ENCODE measurements around the gene DUSP5. TPM values are rescaled to one million over a fixed set of nuclear protein-coding genes. Genes with fewer than 3 reads are reported as not detected.

Gene DUSP5
- total and polyA plus RNA-seq, 2 of the 8 experiments (the other 6 are each of a cell fraction or from before 2014, with no cell fraction given), result 13.6 to 30.3 TPM

GRCh38 chr10:110496553-110497437 is 912 bp upstream of the DUSP5 start:
- Histone ChIP-seq H4K8ac (ENCODE audit: extremely low read depth, insufficient read depth, low read length) (peak overlapping the region; percentile 72; the same call in 1 of the 2 replicates), H4K20me1 (replicated peaks in 1 of 2; ENCODE audit: control insufficient read depth in 1 of 2, insufficient read depth in 2 of 2, low read length in 2 of 2) (peaks cover 4 to 6% of the 10 kb centered on the region in 2 experiments), H3K4me2 (ENCODE audit: insufficient read depth in 1 of 2, low read depth in 2 of 2, low read length in 2 of 2) (peak overlapping the region; percentile 79 to 80), H3K36me3 (ENCODE audit: control insufficient read depth in 2 of 4, insufficient read depth in 4 of 4, low read length in 3 of 4) (no peaks in the 10 kb centered on the region), H2BK120ac (replicated peaks; ENCODE audit: low read depth, low read length) (no peak overlapping the region), H2AFZ (ENCODE audit: low read length) (no peak overlapping the region), H3K56ac (replicated peaks; ENCODE audit: insufficient read length, low read depth, low read length) (no peak overlapping the region), H3K4ac (replicated peaks; ENCODE audit: insufficient read length, low read depth, low read length) (no peak overlapping the region), H3K79me1 (ENCODE audit: low read depth, low read length) (peaks cover 5% of the 10 kb centered on the region; the same call in 1 of the 2 replicates), H3K9ac (replicated peaks in 1 of 4; ENCODE audit: extremely low read depth in 1 of 4, low read depth in 3 of 4, low read length in 3 of 4) (peak overlapping the region in 3 of 4 experiments; percentile 49 to 73 (median 62); a peak in 6 of 7 replicates), H3K79me2 (ENCODE audit: control insufficient read depth in 1 of 2, insufficient read depth in 2 of 2, low read length in 2 of 2) (peaks cover 0 to 20% of the 10 kb centered on the region in 2 experiments; a peak in 3 of 4 replicates), H3K4me1 (replicated peaks in 1 of 4; ENCODE audit: control insufficient read depth in 3 of 4, insufficient read depth in 4 of 4, low read length in 3 of 4) (peaks cover 12 to 29% (median 22%) of the 10 kb centered on the region in 4 experiments), H3K27me3 (replicated peaks in 1 of 4; ENCODE audit: control insufficient read depth in 3 of 4, extremely low read depth in 1 of 4, insufficient read depth in 3 of 4, low read length in 3 of 4) (peaks cover 0 to 34% (median 17%) of the 10 kb centered on the region in 4 experiments; a peak in 5 of 7 replicates), H4K5ac (ENCODE audit: insufficient read length, low read depth, low read length) (no peak overlapping the region), H2BK5ac (ENCODE audit: low read depth, low read length) (no peak overlapping the region), H3K9me3 (ENCODE audit: insufficient read depth in 2 of 2, low read depth in 1 of 2, low read length in 1 of 2) (no peaks in the 10 kb centered on the region), H2BK20ac (ENCODE audit: low read length) (no peak overlapping the region), H3K23ac (ENCODE audit: insufficient read length) (no peak overlapping the region), H3K23me2 (ENCODE audit: low read depth, low read length) (peaks cover 12% of the 10 kb centered on the region; the same call in 1 of the 2 replicates), H3K18ac (ENCODE audit: extremely low read depth, low read length) (0 out of 2 replicates have a peak overlapping the region, but pooled peaks have one; percentile 27), H3K4me3 (ENCODE audit: extremely low read depth in 1 of 4, insufficient read depth in 2 of 4, low read depth in 3 of 4, low read length in 4 of 4) (peak overlapping the region; percentile 65 to 96 (median 80)), H2BK15ac (ENCODE audit: low read length) (peak overlapping the region; percentile 74; the same call in 1 of the 2 replicates), H3K27ac (ENCODE audit: low read depth, low read length) (peak overlapping the region; percentile 62; the same call in 1 of the 2 replicates), H4K91ac (replicated peaks; ENCODE audit: insufficient read length, low read length) (no peak overlapping the region), H2BK12ac (ENCODE audit: low read depth, low read length) (no peak overlapping the region), H2AK5ac (ENCODE audit: low read depth, low read length) (no peak overlapping the region), H3K14ac (ENCODE audit: insufficient read length) (no peak overlapping the region)
- 23% methylated on average over 22 of the region's 22 CpGs; no CpG with 5 or more reads in 1 of the 2 experiments for WGBS, 2 experiments (ENCODE audit: extremely low coverage in 1 of 2, insufficient coverage in 1 of 2, insufficient read length in 1 of 2, insufficient replicate concordance in 2 of 2, low coverage in 1 of 2, low lambda C conversion rate in 2 of 2, missing lambda C conversion rate in 1 of 2)
- TF ChIP-seq CBX5 (IDR thresholded peaks at IDR 0.05; ENCODE audit: low read depth, low read length) (no peak), EZH2 (IDR thresholded peaks at IDR 0.05; ENCODE audit: low read depth, low read length, severe bottlenecking) (peak; percentile 11), POLR2A (IDR thresholded peaks at IDR 0.05; ENCODE audit: control extremely low read depth in 1 of 2, low read depth in 2 of 2, low read length in 2 of 2) (no peak), E2F6 (IDR thresholded peaks at IDR 0.05) (peak; percentile 6; the same call in 1 of the 2 replicates), SRF (IDR thresholded peaks at IDR 0.05; ENCODE audit: low read depth, low read length) (no peak), USF2 (IDR thresholded peaks at IDR 0.05; ENCODE audit: low read length) (no peak)
- ChIA-PET POLR2A (ENCODE audit: partially characterized antibody) (interaction anchor here (1.0 to 5.4 kb wide), 6 partner anchors 11 to 142 kb away, joined by 3 to 56 read pairs (median 4); no protein-coding TSS in a partner anchor), CTCF (ENCODE audit: partially characterized antibody) (interaction anchor here (1.3 to 1.8 kb wide), 3 partner anchors 34 to 143 kb away, joined by 3 to 6 read pairs (median 5); no protein-coding TSS in a partner anchor)
- no peak for FAIRE-seq
- DNase-seq (ENCODE audit: low read depth in 1 of 2, low spot score in 2 of 2), result no peak
